GM21528 (cell line): Measurements from ENCODE around the gene LZTR1.

ENCODE experiments used
- ATAC-seq: cut with Tn5 transposase; IDR thresholded peaks from one replicate; pipeline ENCODE4 v1.9.1; 2021; ENCODE audit warnings: mild to moderate bottlenecking, moderate library complexity; ENCODE audit not compliant: unreplicated experiment, low FRiP score

LZTR1 gene

DNA sequence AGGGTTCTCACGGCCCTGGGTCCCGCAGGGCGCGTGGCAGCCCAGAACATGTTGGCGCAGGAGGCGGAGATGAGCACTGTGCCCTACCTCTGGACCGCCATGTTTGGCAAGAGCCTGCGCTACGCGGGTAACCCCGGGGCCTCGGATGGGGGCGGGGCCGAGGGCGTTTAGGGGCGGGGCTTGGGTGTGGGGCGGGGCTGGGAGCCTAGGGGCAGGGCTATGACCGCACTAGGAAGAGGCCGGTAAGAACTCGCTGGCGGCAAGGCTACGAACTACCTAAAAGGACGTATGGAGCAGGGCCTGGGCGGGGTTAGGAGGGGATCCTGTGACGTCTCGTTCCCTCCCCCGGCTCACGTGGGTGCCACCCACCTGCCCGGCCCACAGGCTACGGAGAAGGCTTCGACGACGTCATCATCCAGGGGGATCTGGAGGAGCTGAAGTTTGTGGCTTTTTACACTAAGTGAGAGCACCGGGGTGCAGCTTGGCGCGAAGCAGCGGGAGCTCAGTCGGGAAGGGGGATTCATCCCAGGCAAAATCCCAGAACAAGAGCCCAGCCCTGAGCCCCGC, 2.8 kb upstream of the LZTR1 start:
- no peak for ATAC-seq

DNA sequence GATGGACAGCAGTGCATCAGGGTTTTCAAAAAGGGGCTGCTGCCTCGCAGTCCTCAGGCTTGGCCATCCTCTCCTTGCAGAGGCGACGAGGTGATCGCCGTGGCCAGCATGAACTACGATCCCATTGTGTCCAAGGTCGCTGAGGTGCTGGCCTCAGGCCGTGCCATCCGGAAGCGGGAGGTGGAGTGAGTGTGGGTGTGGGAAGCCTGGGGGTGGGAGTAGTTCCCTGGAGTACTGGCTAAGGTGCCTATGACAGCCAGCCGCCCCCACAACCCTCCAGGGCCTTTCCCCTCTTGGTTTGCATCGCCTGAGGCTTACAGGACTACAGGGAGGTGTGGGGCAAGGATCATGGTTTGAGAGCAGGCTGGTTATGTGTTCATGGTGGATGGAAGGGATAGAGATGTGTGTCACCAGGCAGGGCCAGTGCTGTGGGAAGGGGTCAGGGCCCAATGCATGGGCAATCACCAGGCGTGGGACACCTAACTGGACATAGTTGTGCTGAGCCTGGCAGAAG, 2.1 kb upstream of the LZTR1 start:
- no peak for ATAC-seq

- ATAC-seq: no peak
Measured at GRCh38 chr22:20980523-20980922, 1.6 kb upstream of the LZTR1 start.

DNA sequence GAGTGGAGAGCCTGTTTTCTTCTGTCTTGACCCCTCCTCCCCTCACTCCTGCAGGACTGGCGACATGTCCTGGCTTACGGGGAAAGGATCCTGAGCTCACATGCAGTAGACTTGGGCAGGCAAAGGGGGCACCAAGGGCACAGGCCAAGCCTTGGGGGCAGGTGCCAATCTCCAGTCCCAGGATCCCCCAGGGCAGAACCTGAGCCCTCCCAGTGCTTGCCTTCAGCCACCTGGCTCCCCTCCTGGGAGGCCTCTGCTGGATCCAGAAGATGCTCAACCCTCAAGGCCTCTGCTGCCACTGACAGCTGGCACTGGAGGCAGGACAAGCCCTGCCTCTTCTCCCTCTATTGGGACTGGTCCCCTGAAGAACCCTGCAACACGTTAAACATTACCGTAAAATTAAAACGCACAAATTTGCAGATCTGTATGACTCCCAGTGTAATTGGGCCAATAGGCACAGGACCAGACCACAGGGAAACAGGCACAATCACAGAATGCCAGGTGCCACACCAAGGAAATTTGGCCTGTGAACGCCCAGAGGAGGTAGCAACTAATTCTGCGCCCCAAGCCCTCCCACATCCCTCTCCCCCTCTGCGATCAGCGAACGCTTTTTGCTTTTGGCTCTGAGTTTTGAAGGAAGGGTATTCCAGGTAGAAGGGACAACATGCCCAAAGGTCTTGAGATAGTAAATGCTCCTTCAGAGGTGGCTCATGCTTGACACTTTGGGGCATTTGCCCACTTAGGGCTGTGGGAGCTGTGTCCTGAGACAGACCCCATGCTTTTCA, 967 bp upstream of the LZTR1 start:
- no peak for ATAC-seq

GRCh38 chr22:20982563-20982882, 426 bp downstream of the LZTR1 start:
- peak; percentile 14 for ATAC-seq

DNA sequence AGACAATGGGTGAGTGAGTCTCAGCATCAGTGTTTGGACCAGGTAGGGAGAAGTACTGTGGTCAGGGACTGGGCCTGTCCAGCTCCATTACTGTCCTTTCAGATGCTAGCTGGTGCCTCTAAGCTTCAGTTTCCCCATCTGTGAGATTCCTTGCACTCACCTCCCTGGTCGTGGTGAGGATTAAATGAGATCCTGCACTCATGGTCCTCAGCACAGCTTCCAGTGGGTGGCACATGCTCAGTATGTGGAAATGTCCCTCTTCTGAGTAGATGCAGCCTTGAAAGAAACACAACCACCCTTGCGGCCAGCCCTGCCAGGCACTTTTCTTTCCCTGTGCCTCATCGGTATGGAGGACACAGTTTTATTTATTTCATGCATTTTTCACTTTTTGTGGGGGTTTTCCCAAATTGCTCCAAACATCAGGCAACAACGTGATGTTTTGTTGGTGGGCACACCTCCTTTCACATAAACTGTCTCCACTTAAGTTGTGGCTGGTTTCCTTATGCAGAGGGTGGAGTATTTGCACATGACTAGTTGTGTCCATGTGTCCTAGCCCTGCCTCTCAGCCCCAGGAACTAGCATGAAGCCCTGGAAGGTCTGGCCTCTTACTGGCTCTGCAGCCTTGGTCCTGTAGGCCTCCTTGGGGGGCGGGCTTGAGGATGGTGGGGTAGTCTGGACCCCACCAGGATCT, 1.1 kb downstream of the LZTR1 start:
- no peak for ATAC-seq

DNA sequence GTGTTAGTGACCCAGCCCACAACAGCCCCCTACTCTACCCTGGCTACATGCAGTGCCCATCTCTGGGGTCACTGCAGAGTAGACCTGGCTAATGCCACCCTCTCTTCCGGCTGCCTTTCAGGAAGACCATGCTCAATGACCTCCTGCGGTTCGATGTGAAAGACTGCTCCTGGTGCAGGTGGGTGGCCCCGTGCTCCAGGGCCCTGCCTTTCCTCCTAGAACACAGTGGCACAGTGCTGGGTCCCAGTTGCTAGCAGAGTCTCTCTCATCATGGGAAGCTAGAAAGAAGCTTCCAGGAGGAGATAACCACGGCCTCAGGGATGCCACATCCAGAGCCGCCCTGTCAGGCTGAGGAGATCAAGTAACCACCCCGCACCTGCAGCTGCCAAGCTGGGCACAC, 3.6 kb downstream of the LZTR1 start:
- no peak for ATAC-seq

- ATAC-seq: no peak
Measured at GRCh38 chr22:20986365-20986764, 4.3 kb downstream of the LZTR1 start.

GRCh38 chr22:20987375-20987774, 5.3 kb downstream of the LZTR1 start:
- no peak for ATAC-seq

GRCh38 chr22:20988573-20989322, 6.7 kb downstream of the LZTR1 start:
- ATAC-seq: no peak

- ATAC-seq: no peak
Measured at GRCh38 chr22:20989323-20990138, 7.4 kb downstream of the LZTR1 start.

GRCh38 chr22:20990184-20991180, 8.4 kb downstream of the LZTR1 start:
- no peak for ATAC-seq

DNA sequence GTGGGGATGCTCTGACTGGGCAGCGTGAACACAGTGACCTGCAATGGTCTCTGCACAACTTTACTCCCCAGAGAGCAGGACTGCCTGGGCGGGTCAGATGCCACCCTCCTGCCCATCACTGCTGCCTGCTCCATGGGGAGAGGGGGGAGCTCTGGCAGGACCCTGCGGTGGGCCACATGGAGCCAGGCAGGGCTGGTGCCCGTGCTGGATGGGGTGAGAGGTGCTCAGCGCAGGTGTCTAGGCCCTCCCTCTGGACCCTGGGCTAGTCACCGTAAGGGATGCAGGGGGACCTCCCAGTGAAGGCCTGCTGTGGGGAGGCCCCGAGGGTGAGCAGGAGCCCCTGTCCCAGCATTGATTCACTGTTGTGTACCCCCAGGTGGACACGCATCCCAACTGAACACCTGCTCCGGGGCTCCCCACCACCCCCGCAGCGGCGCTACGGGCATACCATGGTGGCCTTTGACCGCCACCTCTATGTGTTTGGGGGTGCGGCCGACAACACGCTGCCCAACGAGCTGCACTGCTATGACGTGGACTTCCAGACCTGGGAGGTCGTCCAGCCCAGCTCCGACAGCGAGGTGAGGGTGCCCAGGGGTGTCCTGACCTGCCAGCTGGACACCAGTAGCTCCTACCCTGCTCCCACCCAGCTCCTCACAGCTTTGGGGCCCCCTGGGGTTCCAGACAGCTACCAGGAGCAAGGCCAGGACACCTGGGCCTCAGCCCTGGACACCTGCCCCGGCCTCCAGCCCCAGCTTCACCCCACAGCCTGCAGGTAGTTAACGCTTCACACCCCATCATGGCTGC, 9.4 kb downstream of the LZTR1 start:
- no peak for ATAC-seq

GRCh38 chr22:20992056-20992442, 10.0 kb downstream of the LZTR1 start:
- ATAC-seq: no peak

DNA sequence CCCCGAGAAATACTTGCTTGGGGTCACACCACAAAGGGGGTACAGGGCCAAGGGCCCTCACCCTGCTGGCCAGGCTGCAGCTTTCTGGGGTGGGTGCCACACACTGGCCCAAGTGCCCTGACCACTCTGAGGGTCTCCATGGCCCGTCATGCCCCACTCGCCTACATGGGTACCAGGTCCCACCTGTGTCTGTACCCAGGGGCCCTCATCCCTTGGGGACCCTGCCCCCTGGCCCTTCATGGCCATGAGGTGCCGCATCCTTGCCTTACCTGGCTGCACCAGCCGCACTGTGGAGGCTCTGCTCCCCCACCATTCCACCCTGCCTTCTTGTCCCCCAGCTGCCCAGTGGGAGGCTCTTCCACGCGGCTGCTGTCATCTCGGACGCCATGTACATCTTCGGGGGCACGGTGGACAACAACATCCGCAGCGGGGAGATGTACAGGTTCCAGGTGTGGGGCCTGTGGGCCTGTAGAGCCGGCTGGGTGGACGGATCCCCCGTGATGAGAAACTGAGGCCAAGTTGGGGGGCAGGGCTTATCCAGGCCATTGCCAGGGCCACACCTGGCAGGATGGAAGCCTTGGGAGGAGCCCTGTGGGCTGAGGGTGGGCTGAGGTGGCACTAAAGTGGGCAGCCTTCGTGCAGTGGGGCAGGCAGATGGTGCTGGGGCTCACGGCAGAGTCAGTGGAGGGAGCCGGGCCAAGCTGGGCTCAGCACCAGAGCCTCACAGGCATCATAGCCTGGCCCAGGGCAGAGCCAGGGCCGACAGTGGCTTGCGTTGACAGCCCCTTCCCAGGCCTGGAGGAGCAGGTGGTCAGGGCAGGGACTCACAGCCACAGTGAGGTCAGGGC, 10.6 kb downstream of the LZTR1 start:
- ATAC-seq: no peak

- no peak for ATAC-seq
Measured at GRCh38 chr22:20993304-20994127, 11.4 kb downstream of the LZTR1 start.
